Endothelial cell of umbilical vein (primary cell): ENCODE data around the gene IGFL4. TPM values are rescaled to one million over a fixed set of nuclear protein-coding genes. Genes with fewer than 3 reads are reported as not detected.

ENCODE experiments used
- BruUV-seq: library from RNA; stranded (reverse); fragments of 400-500 nt; replicated peaks from 2 replicates; lab custom pipeline; 2021; lab: Mats Ljungman, UMichigan
- CTCF ChIA-PET: fragments of 300-600, 350-600 bp; sonication (Branson Sonifier 250); formaldehyde crosslinking; loops from one replicate; lab custom pipeline; 2021; ENCODE audit warnings: antibody characterized with exemption, inconsistent platforms; lab: Charles Lee
- POLR2A ChIA-PET: fragments of 300-600, 350-600 bp; sonication (Branson Sonifier 250); formaldehyde crosslinking; loops from one replicate; lab custom pipeline; 2021; ENCODE audit warnings: antibody characterized with exemption, inconsistent platforms; lab: Charles Lee
- DNase-seq: peaks from one replicate; pipeline ENCODE4 v3.0.0-alpha.2; 2011; ENCODE audit warnings: low read depth, low spot score
- FAIRE-seq: peaks from 2 replicates; lab custom pipeline; 2011; peaks lifted over from hg19 to GRCh38; lab: Jason Lieb, UNC
- H2AFZ ChIP-seq: 2 replicates; pipeline ENCODE4 v1.6.0; 2012; ENCODE audit warnings: low read depth, low read length, control low read depth, inconsistent platforms
- H3K27ac ChIP-seq: 2 replicates; pipeline ENCODE4 v1.5.1; 2011; ENCODE audit warnings: low read depth, mild to moderate bottlenecking, control low read depth, low read length, moderate library complexity; ENCODE audit not compliant: insufficient read depth
- H3K27me3 ChIP-seq, 2 experiments: 2 replicates each; pipeline versions ENCODE4 v1.6.0 to v1.6.1; 2011; ENCODE audit warnings: low read length in 2 of 2, mixed read lengths in 1 of 2; ENCODE audit not compliant: control insufficient read depth in 2 of 2, insufficient read depth in 2 of 2
- H3K36me3 ChIP-seq, 2 experiments: 2 replicates in 1 of 2; 3 replicates in 1 of 2; pipeline ENCODE4 v1.5.1; 2011; ENCODE audit warnings: low read length in 2 of 2, mild to moderate bottlenecking in 1 of 2, moderate library complexity in 1 of 2; ENCODE audit not compliant: control insufficient read depth in 2 of 2, insufficient read depth in 2 of 2; ENCODE audit errors: extremely low read depth in 1 of 2
- H3K4me1 ChIP-seq: 3 replicates; pipeline ENCODE4 v1.5.1; 2011; ENCODE audit warnings: mild to moderate bottlenecking, low read length; ENCODE audit not compliant: control insufficient read depth, insufficient read depth; ENCODE audit errors: extremely low read depth
- H3K4me2 ChIP-seq: 2 replicates; pipeline ENCODE4 v1.6.1; 2011; ENCODE audit warnings: low read length, control low read depth, mixed read lengths; ENCODE audit not compliant: insufficient read depth
- H3K4me3 ChIP-seq, 3 experiments: fragments of 200-600 bp in 1 of 3; sonication (generic), shearing (Covaris generic) in 1 of 3; replicated peaks in 1 of 3; 2 replicates each; pipeline ENCODE4 v1.5.1; 2011 to 2016; ENCODE audit warnings: control low read depth in 3 of 3, low read length in 3 of 3, mild to moderate bottlenecking in 2 of 3, inconsistent platforms in 1 of 3, low read depth in 1 of 3, moderate library complexity in 1 of 3; ENCODE audit not compliant: insufficient read depth in 1 of 3
- H3K79me2 ChIP-seq: 2 replicates; pipeline ENCODE4 v1.6.0; 2012; ENCODE audit warnings: low read length, inconsistent platforms; ENCODE audit not compliant: control insufficient read depth, insufficient read depth
- H3K9ac ChIP-seq: replicated peaks from 2 replicates; pipeline ENCODE3; 2011; ENCODE audit warnings: low read length, control low read depth; ENCODE audit not compliant: insufficient read depth; ENCODE audit errors: extremely low read depth
- H3K9me1 ChIP-seq: replicated peaks from 3 replicates; pipeline ENCODE4 v1.6.0; 2011; ENCODE audit warnings: mild to moderate bottlenecking, low read length; ENCODE audit not compliant: control insufficient read depth, insufficient read depth; ENCODE audit errors: extremely low read depth
- H3K9me3 ChIP-seq: replicated peaks from 2 replicates; pipeline ENCODE4 v1.5.1; 2012; ENCODE audit warnings: low read length, inconsistent platforms; ENCODE audit not compliant: control insufficient read depth, insufficient read depth
- H4K20me1 ChIP-seq: replicated peaks from 2 replicates; pipeline ENCODE3; 2011; ENCODE audit warnings: mild to moderate bottlenecking, low read length; ENCODE audit not compliant: control insufficient read depth, insufficient read depth; ENCODE audit errors: extremely low read depth
- EZH2 ChIP-seq: IDR thresholded peaks from 2 replicates; pipeline ENCODE4 v1.6.1; 2012; ENCODE audit warnings: borderline replicate concordance, low read depth, mild to moderate bottlenecking, moderate library complexity, low read length, inconsistent platforms; ENCODE audit not compliant: severe bottlenecking
- FOS ChIP-seq: IDR thresholded peaks from 2 replicates; pipeline ENCODE4 v1.6.1; 2011; ENCODE audit warnings: mild to moderate bottlenecking, low read length, moderate library complexity, borderline replicate concordance; ENCODE audit not compliant: insufficient read depth
- GATA2 ChIP-seq: IDR thresholded peaks from 2 replicates; pipeline ENCODE4 v1.7.0; 2011; ENCODE audit warnings: low read depth, mild to moderate bottlenecking, moderate library complexity, mixed read lengths, low read length; ENCODE audit not compliant: insufficient read length, insufficient read depth
- JUN ChIP-seq: IDR thresholded peaks from 2 replicates; pipeline ENCODE4 v1.6.1; 2011; ENCODE audit warnings: borderline replicate concordance, low read depth; ENCODE audit not compliant: insufficient read length, insufficient read depth
- MYC ChIP-seq: IDR thresholded peaks from one replicate; pipeline ENCODE4 v1.6.1; 2011; ENCODE audit warnings: mild to moderate bottlenecking, low read depth, low read length
- POLR2A ChIP-seq: IDR thresholded peaks from 2 replicates; pipeline ENCODE4 v1.6.1; 2012; ENCODE audit warnings: low read depth, mild to moderate bottlenecking, control low read depth, low read length
- POLR2AphosphoS5 ChIP-seq: IDR thresholded peaks from 2 replicates; pipeline ENCODE4 v1.6.1; 2012; ENCODE audit warnings: low read depth, mild to moderate bottlenecking, control low read depth, low read length, moderate library complexity; ENCODE audit not compliant: insufficient read depth
- dilution Hi-C: fragments of 300-500 bp; cut with MboI; formaldehyde crosslinking; loops from one replicate; pipeline ENCODE4 v1.15.0; 2019; ENCODE audit warnings: low sequenced_read_pairs; ENCODE audit not compliant: extremely low pct_ligation_motif_present
- intact Hi-C: fragments of 100-400 bp; cut with micrococcal nuclease; formaldehyde crosslinking; loops from one replicate; pipeline ENCODE4 v1.10.0; 2022
- polyA plus RNA-seq, 4 experiments: library from polyadenylated mRNA; depleted of rRNA in 3 of 4; stranded (reverse) in 3 of 4; unstranded in 1 of 4; fragments of >200 nt; gene quantifications; 2 replicates each; pipeline versions ENCODE4 v1.2.1 to v1.2.3, GENCODE V29; 2011 to 2012; ENCODE audit warnings: missing spikeins in 1 of 4
- total RNA-seq: library from RNA; stranded (reverse); gene quantifications from 2 replicates; pipeline ENCODE4 v1.2.3, GENCODE V29; 2021
- TF ChIP-seq, protein P1 (sequence below): IDR thresholded peaks from 2 replicates; pipeline ENCODE4 v1.6.1; 2011; ENCODE audit not compliant: insufficient read depth, insufficient read length
- TF ChIP-seq, protein P2 (sequence below), 2 donors: IDR thresholded peaks; 1 replicate in 1 of 2; 2 replicates in 1 of 2; pipeline ENCODE4 v1.5.1; 2011; ENCODE audit warnings: low read length in 2 of 2, mild to moderate bottlenecking in 2 of 2, moderate library complexity in 2 of 2, control low read depth in 1 of 2, inconsistent platforms in 1 of 2, low read depth in 1 of 2; ENCODE audit not compliant: insufficient read depth in 1 of 2; ENCODE audit errors: extremely low read depth in 1 of 2

The IGFL4 gene
- total and polyA plus RNA-seq, 2 donors (not counting 3 experiments of a cell fraction or from before 2014, with no cell fraction given), result not detected

DNA sequence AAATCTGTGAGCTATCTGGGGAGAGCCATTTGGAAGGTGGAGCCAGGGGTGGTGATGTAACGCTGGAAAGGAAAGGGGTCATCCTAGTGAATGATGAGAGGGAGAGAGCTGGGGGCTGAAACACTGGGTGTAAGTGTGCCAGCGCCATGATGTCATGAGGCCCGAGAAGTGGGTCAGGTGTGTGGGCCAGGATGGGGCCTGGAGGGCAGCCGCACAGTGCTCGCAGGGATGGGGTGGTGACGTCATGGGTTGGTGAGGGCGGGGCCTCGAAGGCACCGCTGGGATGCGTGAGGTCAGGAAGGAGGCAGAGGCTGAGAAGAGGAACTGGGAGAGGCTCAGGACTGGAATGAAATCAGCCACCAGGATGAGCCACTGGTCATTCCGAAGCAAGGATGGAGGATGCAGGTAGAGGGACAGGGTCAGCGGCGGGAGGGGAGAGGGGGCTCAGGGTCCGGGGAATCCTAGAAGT, 41.1 kb downstream of the IGFL4 start:
- no TSS peak for BruUV-seq
- Histone ChIP-seq H3K4me2 (no peak overlapping the region), H2AFZ (no peak overlapping the region), H4K20me1 (no peaks in the 10 kb centered on the region), H3K9me1 (no peaks in the 10 kb centered on the region), H3K79me2 (peaks cover 5% of the 10 kb centered on the region), H3K27ac (no peak overlapping the region), H3K4me3 (no peak overlapping the region), H3K27me3 (no peaks in the 10 kb centered on the region), H3K9ac (no peak overlapping the region), H3K4me1 (peaks cover 9% of the 10 kb centered on the region), H3K9me3 (no peaks in the 10 kb centered on the region), H3K36me3 (no peaks in the 10 kb centered on the region)
- dilution Hi-C loops, result no loop called here
- DNase-seq (no peak), FAIRE-seq (no peak)
- ChIA-PET POLR2A (no interaction called here), CTCF (no interaction called here)
- intact Hi-C loops, result loop anchor here (5.0 kb wide), 1 partner anchor 182 kb away; the partner anchor contains the start of gene RSPH6A
- TF ChIP-seq POLR2AphosphoS5 (no peak), MYC (no peak), POLR2A (no peak), EZH2 (no peak), FOS (no peak), JUN (no peak), GATA2 (no peak)
- TF ChIP-seq, protein P1, sequence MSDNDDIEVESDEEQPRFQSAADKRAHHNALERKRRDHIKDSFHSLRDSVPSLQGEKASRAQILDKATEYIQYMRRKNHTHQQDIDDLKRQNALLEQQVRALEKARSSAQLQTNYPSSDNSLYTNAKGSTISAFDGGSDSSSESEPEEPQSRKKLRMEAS, result no peak
- TF ChIP-seq, protein P2, sequence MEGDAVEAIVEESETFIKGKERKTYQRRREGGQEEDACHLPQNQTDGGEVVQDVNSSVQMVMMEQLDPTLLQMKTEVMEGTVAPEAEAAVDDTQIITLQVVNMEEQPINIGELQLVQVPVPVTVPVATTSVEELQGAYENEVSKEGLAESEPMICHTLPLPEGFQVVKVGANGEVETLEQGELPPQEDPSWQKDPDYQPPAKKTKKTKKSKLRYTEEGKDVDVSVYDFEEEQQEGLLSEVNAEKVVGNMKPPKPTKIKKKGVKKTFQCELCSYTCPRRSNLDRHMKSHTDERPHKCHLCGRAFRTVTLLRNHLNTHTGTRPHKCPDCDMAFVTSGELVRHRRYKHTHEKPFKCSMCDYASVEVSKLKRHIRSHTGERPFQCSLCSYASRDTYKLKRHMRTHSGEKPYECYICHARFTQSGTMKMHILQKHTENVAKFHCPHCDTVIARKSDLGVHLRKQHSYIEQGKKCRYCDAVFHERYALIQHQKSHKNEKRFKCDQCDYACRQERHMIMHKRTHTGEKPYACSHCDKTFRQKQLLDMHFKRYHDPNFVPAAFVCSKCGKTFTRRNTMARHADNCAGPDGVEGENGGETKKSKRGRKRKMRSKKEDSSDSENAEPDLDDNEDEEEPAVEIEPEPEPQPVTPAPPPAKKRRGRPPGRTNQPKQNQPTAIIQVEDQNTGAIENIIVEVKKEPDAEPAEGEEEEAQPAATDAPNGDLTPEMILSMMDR (IDR thresholded peaks at IDR 0.05; ENCODE audit: extremely low read depth in 1 of 2, insufficient read depth in 1 of 2, low read depth in 1 of 2, low read length in 2 of 2), result no peak
